SKM-1 (cell line): ENCODE data around the gene OLIG3.

Source experiments
- DNase-seq: peaks from one replicate; lab custom pipeline; 2025; ENCODE audit not compliant: unreplicated experiment; lab: John Stamatoyannopoulos, UW

Gene OLIG3

GRCh38 chr6:137494281-137494987, at the start of gene OLIG3:
Gene OLIG3, minus strand, starts transcription at chr6:137494394. Its CDS starts 224 bp downstream, at chr6:137494170.
- DNase-seq = no peak

GRCh38 chr6:137543114-137543513, 48.9 kb upstream of the OLIG3 start:
- no peak for DNase-seq

- DNase-seq = no peak
Observed at GRCh38 chr6:137542713-137543112, 48.5 kb upstream of the OLIG3 start.

GRCh38 chr6:137541534-137542063, 47.4 kb upstream of the OLIG3 start:
- no peak for DNase-seq

- no peak for DNase-seq
Observed at GRCh38 chr6:137536104-137536773, 42.0 kb upstream of the OLIG3 start.

- no peak for DNase-seq
Observed at GRCh38 chr6:137531376-137532092, 37.3 kb upstream of the OLIG3 start.

GRCh38 chr6:137530404-137530803, 36.2 kb upstream of the OLIG3 start:
- no peak for DNase-seq

GRCh38 chr6:137522831-137523230, 28.6 kb upstream of the OLIG3 start:
- no peak for DNase-seq

- DNase-seq = no peak
Observed at GRCh38 chr6:137522198-137522798, 28.1 kb upstream of the OLIG3 start.

- no peak for DNase-seq
Observed at GRCh38 chr6:137520520-137520919, 26.3 kb upstream of the OLIG3 start.

- no peak for DNase-seq
Observed at GRCh38 chr6:137519629-137520176, 25.5 kb upstream of the OLIG3 start.

GRCh38 chr6:137518386-137518983, 24.3 kb upstream of the OLIG3 start:
- no peak for DNase-seq

- no peak for DNase-seq
Observed at GRCh38 chr6:137514418-137514817, 20.2 kb upstream of the OLIG3 start.

GRCh38 chr6:137512757-137513605, 18.8 kb upstream of the OLIG3 start:
- DNase-seq = no peak

GRCh38 chr6:137510923-137511322, 16.7 kb upstream of the OLIG3 start:
- DNase-seq = no peak

GRCh38 chr6:137498481-137499190, 4.4 kb upstream of the OLIG3 start:
- no peak for DNase-seq

- DNase-seq = no peak
Observed at GRCh38 chr6:137497721-137498463, 3.7 kb upstream of the OLIG3 start.

- no peak for DNase-seq
Observed at GRCh38 chr6:137496909-137497720, 2.9 kb upstream of the OLIG3 start.
